ENCODE data around the gene SON.
A peak's percentile ranks its signal among the peaks of the same experiment; 100 is the strongest.
"Not testable (repeated sequence)": the region's sequence is repeated elsewhere in the genome, so short reads cannot be mapped to it uniquely, and the experiment has no call there.

SON gene

DNA sequence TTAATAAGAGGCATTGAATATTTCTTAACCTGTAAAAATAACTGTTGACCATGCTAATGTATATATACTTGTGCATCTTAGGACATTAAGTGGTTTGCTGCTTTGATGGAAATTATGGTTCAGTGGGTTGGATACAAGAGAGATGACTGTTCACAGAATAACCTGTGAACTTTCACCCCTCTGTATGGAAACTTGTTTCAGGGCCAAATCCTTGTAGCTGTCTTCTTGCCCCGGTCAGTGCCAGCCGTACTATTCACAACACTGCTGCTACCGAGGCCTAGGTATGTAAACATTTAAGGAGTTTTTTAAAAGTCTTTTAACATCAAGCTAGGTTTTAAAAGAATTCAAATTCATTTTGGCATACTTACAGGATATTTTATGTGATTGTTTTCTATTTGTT is 29.5 kb downstream of the SON start:
- DNase-seq, result no peak

DNA sequence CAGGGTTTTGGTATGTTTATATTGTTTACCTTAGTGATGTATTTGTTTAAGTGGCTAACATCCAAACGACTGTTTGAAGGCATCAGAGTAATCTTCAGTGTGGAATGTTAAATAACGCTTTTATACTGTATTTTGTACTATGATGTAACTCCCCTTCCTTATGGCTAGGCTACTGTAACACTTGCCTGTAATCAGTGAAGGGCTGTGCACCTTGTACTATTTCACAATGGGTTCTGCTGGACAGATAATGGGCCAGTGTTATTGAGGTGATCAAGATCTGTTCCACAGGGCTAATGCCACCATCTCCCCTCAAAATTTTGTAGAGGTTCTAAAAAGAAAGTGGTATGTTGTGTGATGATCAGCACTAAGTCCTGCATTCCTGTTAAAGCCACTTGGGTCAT is 33.9 kb downstream of the SON start:
- not testable (repeated sequence) for DNase-seq

DNA sequence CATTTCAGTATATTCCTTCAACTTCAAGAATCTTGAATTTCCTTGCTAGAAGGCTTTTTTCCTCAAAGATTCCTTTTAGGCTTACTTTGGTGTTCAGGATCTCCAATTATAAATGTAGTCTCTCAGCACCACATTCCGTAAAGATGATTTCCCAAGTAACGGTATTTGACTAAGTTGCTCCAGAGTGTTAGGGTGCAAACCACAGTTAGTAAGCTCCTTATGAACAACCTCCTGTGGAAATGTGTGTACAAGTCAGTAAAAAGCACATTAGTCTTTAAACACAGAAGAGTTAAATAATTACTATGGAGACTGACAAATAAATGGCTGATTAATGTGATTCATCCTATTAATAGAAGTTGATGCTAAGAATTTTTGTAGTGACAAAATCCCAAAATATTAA is 35.4 kb downstream of the SON start:
- no peak for DNase-seq

DNA sequence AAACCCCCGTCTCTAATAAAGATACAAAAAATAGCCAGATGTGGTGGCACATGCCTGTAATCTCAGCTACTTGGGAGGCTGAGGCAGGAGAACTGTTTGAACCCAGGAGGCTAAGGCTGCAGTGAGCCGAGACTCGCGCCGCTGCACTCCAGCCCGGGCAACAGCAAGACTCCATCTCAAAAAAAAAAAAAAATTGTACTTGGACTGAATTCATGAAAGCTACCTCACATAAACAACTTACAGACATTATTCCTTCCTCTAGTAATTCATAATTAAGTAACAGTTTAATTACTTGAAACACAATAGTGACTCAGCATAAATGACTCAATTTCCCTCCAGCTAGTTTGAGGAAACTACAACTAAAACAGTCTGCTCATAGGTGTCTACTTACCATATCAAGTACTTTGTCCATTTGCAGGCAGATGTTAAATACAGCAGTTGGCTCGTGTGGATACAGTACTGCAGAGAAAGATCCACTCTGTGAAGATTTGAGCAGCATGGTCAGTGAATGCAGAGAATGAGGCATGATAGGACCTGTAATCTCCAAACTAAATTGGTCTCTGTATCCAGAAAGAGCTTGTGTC is 36.2 kb downstream of the SON start:
- peak in 2 of 4 experiments; percentile 9 to 22 for DNase-seq

DNA sequence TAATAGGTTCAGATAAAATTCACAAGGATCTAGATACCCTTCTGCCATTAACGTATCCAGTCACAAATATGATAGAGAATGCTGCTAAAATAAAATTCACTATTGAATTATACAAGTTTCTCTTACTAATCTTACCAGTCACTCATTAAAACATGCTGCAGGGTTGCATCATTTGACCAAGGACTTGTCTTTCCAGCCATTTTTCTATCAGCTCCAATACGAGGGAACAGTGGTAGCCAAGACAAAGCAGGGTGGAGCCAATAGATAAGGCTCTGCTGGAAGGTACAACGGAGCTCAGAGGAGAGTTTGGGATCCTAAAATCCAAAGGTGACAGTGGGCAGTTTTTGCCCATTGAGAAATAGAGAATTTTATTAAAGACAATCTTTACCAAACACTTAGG is 41.6 kb downstream of the SON start:
- DNase-seq, result no peak

DNA sequence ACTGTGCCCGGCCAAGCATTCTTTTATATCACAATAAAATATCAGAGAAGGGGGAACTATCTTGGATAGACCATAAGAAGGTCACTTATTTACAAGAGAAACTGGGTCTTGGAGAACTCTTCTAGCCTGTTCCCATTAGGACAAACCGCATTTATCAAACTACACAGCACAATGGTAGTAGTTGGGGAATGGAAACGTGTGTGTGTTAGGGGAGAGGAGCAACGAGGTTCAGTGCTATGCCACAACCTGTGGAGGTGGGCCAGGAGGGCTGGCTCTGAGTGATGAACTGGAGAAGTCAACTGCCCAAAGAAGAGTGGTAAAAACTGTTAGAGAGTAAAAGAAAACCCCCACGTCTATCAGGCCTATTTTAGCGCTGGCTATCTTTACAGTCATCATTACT is 44.1 kb downstream of the SON start:
- no peak for DNase-seq

DNA sequence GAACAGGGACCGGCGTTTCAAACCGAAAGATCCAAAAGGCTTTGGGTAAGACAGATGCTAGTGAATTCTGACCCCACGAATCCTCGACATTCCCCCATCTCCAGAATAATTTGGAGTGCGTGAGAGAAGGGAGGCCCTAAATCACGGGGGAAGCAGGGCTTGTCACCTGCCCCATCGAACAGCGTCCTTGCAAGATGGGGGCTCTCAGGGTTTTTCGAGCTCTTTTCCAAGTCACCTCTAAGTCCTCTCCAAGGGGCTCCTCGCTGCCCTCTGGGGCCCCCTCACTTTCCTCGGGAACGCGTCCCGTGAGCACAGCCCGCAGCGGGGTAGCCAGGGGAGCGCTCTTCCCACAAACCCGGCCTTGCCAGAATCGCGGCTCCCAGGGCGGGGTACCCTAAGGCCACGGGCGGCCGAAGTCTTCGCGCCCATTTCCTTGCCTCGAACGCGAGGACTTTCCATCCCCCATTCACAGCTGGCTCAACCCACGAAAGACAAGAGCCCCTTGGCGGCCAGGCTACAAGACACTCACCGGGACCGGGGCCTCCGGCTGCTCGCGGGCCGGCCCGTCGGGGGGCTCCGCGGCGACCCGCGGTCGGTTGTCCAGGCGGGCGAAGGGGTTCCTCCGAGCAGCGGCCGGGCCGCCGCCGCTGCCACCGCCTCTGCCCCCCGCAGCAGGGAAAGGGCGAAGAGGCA is 45.1 kb downstream of the SON start:
- DNase-seq, result peak; percentile 26 to 60 (median 40)

DNA sequence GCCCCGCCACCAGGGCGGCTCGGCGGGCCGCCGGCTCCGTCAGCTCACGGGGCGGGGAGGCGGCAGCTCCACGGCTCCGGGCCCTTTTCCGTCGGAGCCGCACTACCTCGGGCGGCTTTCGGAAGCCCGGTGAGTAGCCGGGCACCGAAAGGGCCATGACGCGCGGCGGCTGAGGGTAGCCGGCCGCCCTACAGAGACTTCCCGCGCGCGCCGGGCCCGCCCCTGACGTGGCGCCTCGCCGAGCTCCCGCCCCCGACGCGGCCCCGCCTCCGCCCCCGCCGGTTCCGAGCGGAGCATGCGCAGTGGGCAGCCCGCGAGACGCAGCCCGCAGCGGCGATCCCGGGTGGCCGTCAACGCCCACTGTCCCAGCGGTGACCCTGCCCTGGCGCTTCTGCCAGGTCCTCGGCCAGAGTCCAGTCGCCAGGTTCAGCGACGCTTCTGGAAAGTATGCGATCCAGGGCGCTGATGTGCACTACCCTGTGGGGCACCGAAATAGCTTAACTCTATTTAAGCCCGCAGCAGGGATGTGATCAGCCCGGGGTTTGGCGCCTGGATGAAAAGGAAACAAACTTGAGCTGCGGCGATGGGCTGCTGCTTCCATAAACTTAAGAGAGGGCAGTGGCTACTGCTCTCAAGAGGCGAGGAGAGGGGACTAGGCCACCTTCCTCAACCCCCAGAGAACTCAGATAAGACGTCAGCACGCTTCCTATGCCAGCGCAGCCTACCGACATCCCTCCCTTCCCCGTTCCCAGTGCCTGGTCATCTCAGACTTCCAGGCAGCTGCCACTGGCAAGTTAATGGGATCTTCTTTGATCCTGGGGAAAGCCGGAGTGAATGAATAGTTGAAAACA is 45.9 kb downstream of the SON start, which contains the start of gene DONSON:
TSS of gene DONSON (minus strand) at position 200 of the 851 bp plus-strand sequence. CDS start at position 157, 43 bp downstream.
- peak; percentile 93 to 98 (median 96) for DNase-seq

DNA sequence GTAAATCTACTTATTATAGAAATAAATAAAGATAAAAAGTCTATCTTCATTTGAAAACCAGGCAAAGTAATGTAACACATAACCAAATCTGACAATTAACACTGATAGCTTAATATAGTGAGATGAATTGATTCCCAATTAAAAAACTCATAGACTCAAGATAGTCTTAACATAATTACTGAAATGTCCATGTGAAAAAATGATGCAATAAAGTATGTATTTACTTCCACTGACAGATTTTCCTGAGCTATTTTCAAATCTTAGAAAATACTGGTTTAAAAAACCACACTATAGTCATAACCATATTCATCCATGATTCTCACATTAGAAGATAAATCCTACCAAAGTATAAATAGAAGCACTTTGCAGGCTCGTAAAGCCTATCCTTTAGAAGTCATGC is 55.2 kb downstream of the SON start:
- no peak for DNase-seq

DNA sequence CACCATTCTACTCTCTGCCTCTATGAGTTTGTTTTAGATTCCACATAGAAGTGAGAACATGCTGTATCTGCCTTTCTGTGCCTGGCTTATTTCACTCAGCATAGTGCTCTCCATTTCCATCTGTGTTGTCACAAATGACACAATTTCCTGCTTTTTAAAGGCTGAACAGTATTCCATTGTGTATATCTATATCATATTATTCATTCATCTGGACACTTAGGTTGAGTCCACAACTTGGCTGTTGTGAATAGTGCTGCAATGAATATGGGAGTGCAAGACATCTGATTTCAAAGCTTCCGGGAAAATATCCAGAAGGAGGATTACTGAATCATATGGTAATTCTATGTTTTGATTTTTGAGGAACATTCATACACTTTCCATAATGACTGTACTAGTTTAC is 65.7 kb downstream of the SON start:
- DNase-seq, result no peak

DNA sequence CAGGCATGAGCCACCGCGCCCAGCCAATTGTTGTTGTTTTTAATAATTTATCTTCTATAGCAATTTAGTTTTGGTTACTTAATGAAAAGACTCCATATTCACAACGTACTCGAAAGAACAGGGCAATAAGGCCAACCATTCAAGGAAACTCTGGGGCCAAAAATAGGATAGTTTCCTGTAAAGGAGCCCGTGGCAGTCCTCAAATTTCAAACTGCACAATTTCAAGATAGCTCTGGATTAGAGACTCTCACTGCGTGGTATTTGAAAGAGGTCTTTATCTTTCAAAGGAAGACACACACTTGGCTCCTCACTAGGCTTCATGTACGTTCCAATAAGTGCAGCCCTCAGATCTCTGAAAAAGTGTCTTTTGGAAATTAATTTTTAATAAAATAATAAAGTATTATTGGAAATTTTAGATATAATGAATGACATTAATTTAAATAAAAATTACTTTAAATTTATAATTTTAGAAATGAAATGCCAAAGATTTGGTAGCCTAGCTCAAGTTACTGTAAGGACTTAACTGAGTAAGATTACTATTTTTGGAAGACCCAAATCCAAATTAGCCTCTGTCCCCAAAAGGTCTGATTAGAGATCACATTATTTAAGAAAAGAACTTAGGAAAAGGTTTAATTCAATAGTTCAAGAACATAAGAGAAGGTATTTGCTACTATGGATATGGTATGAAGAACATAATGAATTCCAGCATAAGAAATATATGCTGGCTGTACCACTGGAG is 68.3 kb downstream of the SON start:
- no peak for DNase-seq

DNA sequence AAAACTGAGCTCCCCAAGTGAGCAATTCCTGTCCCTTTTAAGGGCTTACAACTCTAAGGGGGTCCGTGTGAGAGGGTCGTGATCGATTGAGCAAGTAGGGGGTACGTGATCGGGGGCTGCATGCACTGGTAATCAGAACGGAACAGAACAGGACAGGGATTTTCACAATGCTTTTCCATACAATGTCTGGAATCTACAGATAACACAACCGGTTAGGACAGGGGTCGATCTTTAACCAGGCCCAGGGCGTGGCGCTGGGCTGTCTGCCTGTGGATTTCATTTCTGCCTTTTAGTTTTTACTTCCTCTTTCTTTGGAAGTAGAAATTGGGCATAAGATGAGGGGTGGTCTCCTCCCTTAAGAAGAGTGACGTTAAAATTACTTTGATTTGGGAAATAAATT is 74.7 kb downstream of the SON start:
- DNase-seq, result not testable (repeated sequence)

DNA sequence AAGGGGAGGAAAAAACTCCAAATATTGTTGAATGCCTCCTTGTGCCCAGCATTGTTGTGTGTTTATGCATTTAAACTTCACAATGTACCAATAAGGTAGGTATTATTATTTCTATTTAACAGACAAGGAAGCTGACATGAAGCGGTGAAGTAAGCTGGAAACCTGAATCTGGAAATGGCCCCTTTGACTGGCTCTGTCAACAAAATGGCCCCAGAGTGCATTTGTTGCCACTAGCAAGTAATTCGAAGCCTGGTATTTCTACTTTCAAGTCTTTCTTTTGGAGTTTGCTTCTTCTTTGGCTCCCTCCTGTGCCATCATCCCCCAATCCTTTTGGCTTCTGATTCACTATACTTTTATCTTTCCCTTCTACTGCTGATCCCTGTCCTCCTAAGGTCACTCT is 75.6 kb downstream of the SON start:
- no peak for DNase-seq

DNA sequence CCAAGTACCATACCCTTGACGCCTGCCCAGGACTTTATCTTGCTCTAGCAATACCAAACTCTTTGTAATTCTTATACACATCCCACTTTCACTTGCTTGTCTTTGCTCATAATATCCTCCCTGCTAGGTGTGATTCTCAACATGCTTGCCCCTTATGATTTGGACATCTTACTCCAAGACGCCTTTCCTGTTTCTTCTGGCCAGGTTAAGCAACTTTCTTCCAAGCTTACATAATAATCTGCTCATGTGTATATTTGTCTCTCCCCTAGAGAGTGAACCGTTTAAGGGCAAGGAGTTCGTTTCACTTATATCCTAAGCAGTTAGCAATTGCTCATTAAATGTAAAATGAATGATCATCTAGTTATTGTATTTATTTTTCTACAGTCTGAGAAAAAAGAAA is 76.9 kb downstream of the SON start:
- peak in 2 of 4 experiments; percentile 20 to 42 for DNase-seq

DNA sequence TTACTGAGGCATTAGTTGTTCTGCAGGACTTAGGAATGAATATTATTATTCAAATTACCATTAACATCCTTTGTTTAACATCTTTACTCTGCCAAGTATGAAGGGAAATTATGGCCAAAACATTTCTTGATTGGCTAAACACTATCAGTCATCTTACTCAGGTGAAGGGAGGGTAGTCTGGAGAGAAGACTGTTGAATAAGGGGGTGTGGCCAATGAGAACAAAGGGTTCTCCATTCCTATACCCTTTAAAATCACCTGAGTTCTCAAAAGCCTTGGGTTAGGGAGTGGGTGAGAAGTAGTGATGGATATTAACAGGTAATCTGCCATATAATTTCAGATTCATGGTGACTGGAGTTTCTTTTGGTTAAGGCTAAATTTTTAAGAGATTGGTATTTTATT is 79.4 kb downstream of the SON start:
- no peak for DNase-seq

DNA sequence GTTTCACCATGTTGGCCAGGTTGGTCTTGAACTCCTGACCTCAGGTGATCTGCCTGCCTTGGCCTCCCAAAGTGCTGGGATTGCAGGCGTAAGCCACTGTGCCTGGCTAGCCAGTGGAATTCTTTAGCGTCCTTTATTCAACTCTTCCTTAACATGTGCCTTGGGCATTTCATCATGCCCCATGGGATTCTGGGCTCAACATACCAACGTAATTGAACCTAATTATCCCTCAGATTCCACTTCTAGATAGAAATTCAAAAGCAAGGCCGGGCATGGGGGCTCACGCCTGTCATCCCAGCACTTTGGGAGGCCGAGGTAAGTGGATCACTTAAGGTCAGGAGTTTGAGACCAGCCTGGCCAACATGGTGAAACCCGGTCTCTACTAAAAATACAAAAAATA is 83.3 kb downstream of the SON start:
- DNase-seq, result not testable (repeated sequence)

Data from suppressor macrophage (primary cell).